ENCODE measurements around the gene NUP210. TPM values are rescaled to one million over a fixed set of nuclear protein-coding genes. Genes with fewer than 3 reads are reported as not detected.
A peak's percentile ranks its signal among the peaks of the same experiment; 100 is the strongest.

NUP210 gene
- total RNA-seq, 2 donors from 2014 or later, result 2.2 to 2.5 TPM

DNA sequence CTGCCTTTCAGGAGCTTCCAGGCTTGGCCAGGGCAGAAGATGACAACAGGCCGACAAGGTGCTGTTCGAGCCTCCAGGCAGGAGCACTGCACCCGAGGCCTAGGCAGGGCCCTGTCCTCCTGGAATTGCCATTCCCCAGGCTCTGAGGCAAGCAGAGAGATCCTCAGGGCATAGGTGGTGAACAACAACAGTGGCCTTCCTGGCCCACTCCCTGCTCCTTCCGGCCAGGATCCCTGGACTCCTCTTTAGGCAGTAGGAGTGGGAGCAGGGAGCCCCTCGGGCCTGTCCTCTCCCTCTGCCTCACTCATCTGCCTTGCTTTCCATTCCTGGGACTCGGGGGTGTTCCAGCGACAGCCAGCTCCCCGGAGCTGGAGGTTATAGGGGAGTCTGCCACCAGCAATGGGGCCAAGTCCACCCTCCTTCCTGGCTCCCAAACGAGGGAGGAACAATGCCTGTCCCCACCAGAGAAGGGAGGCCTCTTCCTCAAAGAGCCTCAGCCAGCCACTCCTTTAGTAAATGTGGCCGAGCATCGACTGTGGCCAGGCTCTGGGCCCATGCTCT is 135.0 kb downstream of the NUP210 start:
- intact Hi-C loops (cut with DNase I), result loop anchor here in 1 of 2 donors (10.0 kb wide), 1 partner anchor 190 kb away; no protein-coding TSS in a partner anchor
- DNase-seq (ENCODE audit: low spot score), result peak; percentile 47

DNA sequence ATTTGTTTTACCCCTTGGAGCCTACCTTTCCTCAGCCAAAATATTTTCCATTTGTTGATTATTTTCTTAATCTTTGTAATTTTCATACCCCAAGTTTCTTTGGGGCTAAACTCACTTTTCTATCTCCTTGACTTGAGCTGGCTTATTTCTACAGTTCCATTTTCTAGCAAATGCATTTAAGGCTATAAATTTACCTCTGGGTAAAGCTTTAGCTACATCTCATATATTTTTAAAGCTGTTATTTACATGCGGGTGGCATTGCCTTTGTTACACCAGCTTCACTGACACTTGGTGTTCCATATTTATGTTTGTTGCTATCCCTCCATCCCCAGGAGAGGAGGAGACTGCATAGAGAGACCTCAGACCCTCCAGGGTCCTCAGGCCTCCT is 136.3 kb downstream of the NUP210 start:
- intact Hi-C loops (cut with DNase I), result loop anchor here in 1 of 2 donors (10.0 kb wide), 1 partner anchor 189 kb away; no protein-coding TSS in a partner anchor
- no peak for DNase-seq (ENCODE audit: low spot score)

DNA sequence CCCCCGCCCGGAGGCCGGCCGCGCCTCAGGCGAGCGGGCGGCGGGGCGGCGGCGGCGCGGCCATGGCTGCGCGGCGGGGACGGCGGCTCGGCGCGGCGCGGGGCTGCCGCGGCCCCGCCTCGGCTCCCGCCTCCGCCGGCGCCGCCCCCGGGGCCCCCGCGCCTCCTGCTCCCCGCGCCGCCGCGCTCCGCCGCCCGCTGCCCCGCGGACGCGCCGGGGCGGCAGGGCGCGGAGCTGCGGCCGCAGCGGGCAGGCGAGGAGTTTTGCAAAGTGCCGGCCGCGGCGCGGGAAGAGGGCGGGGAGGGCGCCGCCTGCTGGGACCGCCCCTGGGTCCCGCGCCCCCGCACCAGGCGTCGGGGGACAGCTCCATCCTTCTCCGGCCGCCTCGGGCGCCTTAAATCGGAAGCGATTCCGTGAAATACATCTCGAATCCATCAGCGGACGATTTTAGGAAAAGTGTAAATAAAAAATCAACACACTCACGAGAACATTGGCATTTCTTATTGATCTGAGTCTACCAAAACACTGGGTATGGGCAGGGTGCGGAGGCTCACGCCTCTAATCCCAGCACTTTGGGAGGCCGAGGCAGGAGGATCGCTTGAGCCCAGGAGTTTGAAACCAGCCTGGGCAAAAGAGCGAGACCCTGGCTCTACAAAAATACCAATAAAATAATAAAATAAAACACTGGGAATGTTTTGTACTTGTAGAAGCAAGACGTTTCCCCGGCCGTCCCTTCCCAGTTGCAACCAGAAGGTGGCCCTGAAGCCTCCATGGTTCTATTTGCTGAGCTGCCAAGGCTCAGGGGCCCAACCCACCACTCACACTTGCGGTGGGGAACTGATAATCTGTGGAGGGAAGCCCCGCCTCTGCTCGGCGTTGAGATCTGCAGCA is 136.9 kb downstream of the NUP210 start:
- intact Hi-C loops (cut with DNase I), result loop anchor here in 1 of 2 donors (10.0 kb wide), 1 partner anchor 188 kb away; no protein-coding TSS in a partner anchor
- peak; percentile 76 for DNase-seq (ENCODE audit: low spot score)

DNA sequence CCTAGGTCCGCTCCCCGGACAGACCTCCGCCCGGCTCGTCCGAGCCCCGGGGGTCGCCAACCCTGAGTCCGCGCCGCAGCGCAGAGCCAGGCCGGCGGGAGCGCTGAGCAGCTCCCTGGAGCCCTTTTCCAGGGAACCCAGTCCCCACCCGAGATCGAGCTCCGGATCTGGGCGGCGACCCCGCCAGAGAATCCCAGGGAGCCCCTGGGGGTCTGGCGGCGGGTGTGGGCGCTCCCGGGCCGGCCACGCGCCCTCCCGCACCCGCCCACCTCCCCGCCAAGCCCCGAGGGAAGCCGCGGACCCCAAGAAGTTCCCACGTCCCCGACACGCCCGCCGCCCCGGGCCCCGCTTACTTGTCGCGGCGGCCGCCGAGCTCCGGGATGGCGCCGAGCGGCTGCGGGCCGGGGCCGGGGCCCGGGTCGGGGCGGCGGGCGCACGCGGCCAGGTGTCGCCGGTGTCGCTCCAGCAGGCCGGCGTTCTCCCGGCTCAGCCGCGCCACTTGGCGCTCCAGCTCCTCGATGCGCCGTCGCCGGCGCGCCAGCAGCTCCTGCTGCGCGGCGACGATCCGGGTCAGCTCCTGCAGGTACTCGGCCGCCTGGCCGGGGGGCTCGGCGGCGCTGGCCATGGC is 137.7 kb downstream of the NUP210 start:
- peak; percentile 62 for DNase-seq (ENCODE audit: low spot score)
- intact Hi-C loops (cut with DNase I), result loop anchor here in 1 of 2 donors (10.0 kb wide), 1 partner anchor 188 kb away; no protein-coding TSS in a partner anchor

DNA sequence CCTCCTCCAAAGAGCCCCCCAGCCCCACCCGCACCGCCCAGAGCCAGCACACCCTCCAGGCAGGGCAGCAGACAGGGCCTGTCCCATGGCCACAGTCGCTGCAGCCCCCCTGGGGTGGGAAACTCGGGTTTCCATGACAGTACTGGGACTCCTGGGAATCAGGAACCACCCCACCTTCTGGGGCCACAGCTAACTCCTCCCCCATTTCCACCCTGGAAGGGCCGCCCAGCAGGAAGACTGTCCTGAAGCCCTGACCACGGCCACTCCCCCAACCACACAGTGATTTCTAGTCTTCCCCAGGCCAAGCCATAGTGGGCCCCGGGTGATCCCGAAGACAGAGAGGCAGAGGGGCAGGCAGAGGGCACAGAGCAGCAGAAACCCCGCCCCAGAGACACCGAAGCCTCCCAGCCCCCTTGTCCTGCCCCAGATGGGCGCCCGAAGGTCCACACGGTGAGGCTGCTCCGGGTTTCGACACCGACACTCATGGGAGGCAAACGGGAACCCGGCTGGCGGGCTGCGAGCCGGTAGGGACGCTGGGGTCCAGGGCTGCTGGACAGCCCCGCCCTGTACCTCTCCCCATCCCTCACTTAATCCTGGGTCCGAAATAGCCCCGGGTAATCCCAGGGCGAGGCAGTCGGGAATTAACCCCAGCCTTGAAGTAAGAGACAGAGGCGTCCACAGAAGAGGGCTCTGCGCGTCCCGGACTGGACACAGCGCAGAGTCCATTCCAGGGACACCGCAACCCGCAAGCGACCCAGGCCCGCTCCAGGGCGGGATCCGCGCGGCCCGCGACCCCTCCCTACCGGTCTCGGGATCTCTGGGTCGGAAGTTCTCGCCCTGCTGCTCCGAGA is 138.4 kb downstream of the NUP210 start:
- peak; percentile 78 for DNase-seq (ENCODE audit: low spot score)
- intact Hi-C loops (cut with DNase I), result loop anchor here in 1 of 2 donors (10.0 kb wide), 1 partner anchor 187 kb away; no protein-coding TSS in a partner anchor

DNA sequence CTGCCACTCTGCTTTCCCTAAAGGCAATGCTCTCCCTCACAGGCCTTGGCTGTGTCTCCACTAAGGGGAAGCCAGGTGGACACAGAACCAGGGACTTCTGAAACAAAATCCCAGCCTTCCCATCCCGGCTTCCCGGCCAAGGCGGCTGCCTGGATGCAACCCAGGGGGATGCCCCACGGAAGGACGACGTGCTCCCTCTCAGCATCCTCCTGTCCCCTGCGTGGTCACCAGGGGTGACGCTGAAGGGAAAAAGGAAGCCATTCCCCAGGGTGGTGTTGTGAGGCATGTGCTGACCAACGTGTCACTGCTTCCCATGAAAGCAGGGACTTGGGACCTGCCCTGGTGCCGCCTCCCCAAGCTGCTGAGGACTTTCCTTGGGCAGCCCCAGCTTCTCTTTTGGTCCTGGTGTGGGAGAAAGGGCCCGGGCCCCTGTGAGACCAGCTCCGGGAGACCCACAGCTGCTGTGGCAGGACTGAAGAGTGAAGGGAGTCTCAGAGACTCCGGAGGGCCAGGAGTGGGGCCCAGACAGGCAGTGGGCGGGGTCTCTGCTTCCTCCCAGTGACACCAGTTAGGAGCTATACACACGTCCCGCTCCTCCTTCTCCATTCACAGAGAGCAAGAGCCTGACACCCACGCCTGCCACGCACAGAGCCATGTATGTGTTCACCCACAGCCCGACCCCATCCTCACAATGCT is 139.2 kb downstream of the NUP210 start:
- intact Hi-C loops (cut with DNase I), result loop anchor here in 1 of 2 donors (10.0 kb wide), 1 partner anchor 186 kb away; no protein-coding TSS in a partner anchor
- peak; percentile 74 for DNase-seq (ENCODE audit: low spot score)

DNA sequence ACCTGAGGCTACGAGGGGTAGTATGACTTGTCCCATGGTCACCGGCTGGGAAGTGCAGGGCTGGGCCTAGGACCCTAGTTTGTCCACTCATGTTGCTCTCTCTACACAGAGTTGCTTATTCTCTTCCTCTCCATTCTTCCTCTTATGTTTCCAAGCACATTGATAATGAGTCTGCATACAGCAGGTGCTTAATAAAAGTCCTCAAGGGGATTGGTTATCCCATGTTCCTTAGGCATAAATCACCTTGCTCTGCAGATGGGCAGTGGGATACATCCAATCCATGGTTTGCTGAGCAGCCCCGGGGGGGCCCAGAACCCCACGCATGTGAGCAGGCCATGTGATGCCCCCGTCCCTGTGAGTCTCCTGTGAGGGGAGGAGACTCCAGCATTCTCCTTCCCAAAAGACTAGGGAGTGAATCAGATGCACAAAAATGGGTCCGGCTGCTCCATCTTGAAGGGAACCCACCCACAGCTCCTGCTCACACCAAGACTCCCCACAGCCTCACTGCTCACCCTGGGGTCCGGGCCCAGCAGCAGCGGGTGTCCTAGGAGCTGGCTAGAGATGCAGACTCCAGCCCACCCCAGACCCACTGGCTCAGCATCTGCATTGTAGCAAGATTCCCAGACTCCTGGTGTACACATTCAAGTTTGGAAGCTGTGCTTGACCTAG is 139.9 kb downstream of the NUP210 start:
- intact Hi-C loops (cut with DNase I), result loop anchor here in 1 of 2 donors (10.0 kb wide), 1 partner anchor 185 kb away; no protein-coding TSS in a partner anchor
- DNase-seq (ENCODE audit: low spot score), result peak; percentile 66

DNA sequence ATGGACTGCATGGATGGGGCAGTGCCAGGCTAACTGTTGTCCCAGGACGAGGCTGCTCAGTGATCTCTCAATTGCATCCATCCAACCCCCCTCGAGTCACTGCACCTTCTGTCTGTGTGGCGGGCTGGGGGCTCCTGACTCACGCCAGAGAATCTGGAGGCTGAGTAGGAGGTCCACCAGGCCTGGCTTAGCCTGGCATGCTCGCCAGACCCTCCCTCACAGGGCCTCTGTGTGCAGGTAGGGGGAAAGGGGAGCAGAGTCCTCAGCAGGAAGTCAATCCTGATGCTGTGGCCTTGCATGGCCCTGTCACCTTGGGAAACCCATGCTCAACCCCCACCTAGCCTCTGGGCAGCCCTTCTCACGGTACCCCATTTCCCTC is 140.6 kb downstream of the NUP210 start:
- intact Hi-C loops (cut with DNase I), result no loop called here
- peak; percentile 68 for DNase-seq (ENCODE audit: low spot score)

DNA sequence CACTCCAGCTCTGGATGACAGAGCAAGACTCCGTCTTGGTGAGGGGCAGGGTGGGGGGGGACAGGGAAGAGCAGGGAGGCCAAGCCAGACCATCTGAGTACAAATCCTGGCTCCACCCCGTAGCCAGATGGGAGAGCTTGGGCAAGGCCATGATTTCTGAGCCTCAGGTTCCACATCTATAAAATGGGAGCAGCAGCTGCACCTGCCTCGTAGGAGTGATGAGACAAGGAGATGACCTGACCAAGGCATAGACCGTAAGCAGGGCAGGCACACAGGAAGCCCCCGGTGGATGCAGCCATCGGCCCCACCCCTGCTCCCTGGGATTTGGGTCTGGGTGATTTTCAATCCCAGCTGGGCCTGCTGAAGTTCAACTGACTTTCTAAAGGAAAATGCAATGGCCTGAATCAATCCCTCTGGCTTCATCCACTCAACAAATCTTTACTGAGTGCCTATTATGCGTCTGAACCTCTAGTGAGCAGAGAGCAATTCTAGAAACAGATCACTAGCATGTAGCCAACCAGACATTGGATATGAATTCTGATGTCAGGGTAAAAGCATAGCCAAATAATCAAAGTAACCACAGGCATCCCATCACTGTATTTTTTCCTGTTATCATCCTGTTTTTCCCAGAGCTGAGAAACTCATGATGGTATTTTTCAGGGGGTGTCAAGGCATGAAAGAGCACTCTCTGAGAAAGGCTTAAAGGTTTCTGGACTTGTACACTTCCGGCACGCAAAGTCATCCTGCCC is 141.2 kb downstream of the NUP210 start:
- intact Hi-C loops (cut with DNase I), result no loop called here
- peak; percentile 38 for DNase-seq (ENCODE audit: low spot score)

DNA sequence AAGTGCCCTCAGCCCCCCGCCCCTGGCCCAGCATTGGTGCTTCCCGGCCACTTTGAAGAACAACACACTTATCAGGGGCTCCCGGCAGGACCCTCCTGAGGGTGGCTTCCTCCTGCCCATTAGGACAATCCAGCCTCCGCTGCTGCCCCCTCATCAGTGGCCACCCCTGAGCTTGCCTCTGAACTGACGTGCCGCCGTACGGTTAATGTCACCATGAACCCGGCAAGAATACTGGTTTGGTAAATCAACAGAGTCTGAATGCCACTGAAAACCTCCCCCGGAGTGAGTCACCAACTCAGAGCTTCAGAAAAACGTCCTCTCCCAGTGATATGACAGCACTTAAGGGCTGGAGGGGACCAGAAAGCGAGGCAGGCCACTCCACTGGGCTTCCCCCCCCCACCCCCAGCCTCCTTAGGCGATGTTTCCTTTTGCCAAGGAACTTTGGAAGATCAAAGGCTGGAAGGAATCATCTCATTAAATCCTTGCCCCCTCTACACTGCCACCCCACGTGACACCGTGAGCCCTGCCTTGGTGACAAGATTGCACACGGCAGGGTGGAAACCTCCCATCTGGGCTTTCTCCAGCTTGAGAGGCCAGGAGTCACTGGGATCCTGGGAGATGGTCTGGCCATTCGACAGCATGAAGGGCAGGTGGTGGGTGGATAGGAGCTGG is 142.1 kb downstream of the NUP210 start:
- DNase-seq (ENCODE audit: low spot score), result peak; percentile 71
- intact Hi-C loops (cut with DNase I), result no loop called here

DNA sequence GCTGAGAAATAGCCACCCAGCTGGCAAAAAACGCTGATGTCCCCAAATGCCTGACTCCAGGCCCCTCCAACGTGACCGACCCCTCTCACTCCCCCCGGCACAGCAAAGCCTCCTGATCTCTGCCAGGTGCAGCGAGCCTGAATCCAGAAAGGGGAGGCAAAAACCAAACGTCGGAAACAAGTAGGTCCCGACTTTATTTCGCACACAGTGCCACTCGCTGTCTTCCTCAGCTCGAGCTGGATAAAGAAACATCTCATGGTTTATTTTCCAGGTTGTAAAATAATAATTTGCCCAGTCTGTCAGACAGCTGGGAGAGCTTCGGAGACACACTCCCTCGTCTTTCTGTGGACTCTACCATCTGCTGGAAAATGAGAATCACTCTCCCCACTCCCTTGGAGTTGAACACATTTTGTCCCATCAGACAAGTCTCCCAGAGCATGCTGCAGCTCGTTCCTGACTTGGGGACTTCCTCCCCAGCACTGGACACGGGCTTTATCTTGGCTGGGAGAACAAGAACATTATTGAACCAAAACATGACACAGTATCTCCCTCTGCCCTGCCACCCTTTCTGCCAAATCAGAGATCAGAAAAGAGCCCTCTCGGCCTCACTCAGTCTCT is 142.8 kb downstream of the NUP210 start:
- peak; percentile 45 for DNase-seq (ENCODE audit: low spot score)
- intact Hi-C loops (cut with DNase I), result no loop called here

DNA sequence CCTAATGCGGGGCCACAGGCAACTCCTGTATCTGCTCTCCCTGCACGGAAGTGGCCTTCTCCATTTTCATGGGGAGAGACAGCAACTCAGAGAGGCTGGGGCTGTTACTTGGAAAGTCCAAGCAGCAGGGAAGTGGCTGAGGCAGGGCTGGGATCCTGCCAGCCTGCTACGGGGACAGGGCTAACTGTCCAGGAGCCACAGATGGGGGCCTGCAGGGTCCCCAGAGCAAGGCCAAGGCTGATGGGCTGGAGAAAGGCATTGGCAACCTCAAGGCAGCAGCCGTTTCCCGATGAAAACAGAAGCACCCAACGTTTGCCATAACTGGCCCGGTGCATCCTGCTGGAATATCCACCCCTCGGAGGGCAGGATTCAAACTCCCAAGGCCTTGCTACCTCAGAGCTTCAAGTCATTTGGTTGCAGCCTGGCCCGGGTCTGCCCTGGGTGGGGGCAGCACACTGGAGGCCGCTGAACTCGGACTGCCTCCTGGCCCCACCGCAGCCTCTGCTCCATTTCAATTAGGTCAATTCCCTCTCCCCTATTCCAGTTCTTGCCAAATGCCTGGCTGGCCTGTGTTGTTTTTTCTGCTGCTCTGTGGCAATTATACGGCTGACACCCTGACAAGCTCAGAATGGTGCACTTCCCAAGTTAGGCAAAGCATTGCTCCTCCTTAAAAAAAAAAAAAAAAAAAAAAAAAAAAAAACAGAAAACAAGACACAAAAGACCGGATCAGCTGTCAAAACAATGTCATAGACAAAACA is 143.5 kb downstream of the NUP210 start:
- peak; percentile 74 for DNase-seq (ENCODE audit: low spot score)
- intact Hi-C loops (cut with DNase I), result no loop called here

DNA sequence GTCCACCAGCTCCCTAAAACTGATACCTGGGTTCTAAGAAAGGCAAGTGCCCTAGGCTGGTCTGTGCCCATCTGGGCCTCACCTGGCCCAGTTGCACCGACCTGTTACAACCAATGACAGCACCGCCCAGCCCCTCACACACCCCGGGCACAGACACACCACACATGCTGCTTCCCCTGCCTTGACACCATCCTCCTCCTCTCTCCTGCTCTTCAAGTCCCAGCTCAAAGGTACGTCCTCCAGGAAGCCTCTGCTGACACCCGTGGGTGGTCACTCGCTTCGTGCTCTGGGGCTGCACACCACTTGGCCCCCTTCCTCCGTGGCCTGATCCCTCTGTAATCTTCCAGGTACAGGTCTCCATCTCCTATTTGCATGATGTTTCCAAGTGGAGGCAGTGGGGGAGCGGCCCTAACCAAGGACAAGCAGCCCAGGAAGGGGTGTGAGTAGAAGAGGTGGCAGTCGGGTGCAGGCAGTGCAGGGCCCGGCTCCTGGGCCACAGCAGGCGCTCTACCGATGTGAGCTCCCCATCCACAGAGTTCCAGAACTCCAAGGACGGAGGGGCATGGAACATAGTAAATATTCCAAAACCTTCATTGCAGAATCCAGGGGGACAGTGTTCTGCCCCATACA is 144.6 kb downstream of the NUP210 start:
- intact Hi-C loops (cut with DNase I), result no loop called here

DNA sequence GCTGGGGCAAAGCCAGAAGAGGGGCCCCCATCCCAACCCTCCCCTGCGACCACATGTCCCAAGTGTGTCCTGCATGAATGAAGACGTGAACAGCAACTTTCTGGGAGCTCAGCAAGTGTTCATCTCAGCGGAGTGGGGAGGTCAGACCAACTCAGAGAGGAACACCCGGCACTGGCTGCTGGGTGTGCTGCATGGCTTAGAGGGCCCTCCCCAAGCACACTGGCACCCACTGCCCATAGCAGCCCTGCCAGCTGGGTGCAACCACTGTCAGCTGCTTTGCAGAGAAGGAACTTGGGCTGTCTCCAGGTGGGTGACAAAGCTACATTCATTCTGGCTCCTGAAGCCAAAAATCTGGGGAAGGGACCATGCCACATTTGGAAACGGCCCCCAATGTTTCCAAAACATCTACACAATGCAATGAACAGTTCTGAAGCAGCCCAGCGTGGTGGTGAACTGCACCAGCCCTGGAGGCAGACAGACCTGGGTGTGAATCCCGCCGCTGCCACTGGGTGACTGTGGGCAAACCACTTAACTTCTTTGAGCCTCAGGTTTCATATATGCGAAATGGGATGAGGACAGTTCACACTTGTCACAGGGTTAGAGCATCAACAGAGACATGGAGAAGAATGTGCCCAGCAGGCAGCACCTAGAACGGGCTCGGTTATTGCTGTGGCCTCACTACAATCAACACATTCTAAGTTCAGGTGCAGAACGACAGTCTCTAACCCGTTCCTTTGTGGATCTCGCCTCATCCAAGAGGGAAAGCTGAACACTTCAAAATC is 145.4 kb downstream of the NUP210 start:
- DNase-seq (ENCODE audit: low spot score), result peak; percentile 60
- intact Hi-C loops (cut with DNase I), result no loop called here

More for the DNA sequence above, 144.6 kb downstream of the NUP210 start:
- peak; percentile 76 for DNase-seq (ENCODE audit: low spot score)
